Natural killer cell treated with Interleukin-12 subunit alpha and Interleukin-12 subunit beta and Interleukin-15 and Interleukin-18, amount 100 ng/mL, for 72 hours (primary cell): ENCODE data around the gene ARRDC3. TPM values are rescaled to one million over a fixed set of nuclear protein-coding genes. Genes with fewer than 3 reads are reported as not detected.

Experiments
- ATAC-seq, 2 donors: fragments of 150-1000 bp; cut with Tn5 transposase in 1 of 2; sonication (Bioruptor Pico), chemical (Tn5 transposase) in 1 of 2; 2 replicates each; pipeline ENCODE4 v1.10.0; 2021
- DNase-seq: peaks from one replicate; pipeline ENCODE4 v3.0.0; 2022; ENCODE audit warnings: low spot score
- H3K27ac Mint-ChIP-seq, 2 donors: 1 replicate in 1 of 2; 2 replicates in 1 of 2; pipeline ENCODE4 v1.8.0; 2022; ENCODE audit warnings: mixed read lengths in 2 of 2, mild to moderate bottlenecking in 1 of 2, moderate library complexity in 1 of 2
- H3K27me3 Mint-ChIP-seq, 2 donors: 1 replicate in 1 of 2; 2 replicates in 1 of 2; pipeline ENCODE4 v1.8.0; 2022; ENCODE audit warnings: mixed read lengths in 2 of 2
- H3K36me3 Mint-ChIP-seq: one replicate; pipeline ENCODE4 v1.8.0; 2022; ENCODE audit warnings: mixed read lengths
- H3K4me1 Mint-ChIP-seq, 2 donors: 1 replicate in 1 of 2; 2 replicates in 1 of 2; pipeline ENCODE4 v1.8.0; 2022; ENCODE audit warnings: low read depth in 2 of 2, mixed read lengths in 2 of 2, mild to moderate bottlenecking in 1 of 2
- H3K4me3 Mint-ChIP-seq: one replicate; pipeline ENCODE4 v1.8.0; 2022; ENCODE audit warnings: mixed read lengths
- H3K9me3 Mint-ChIP-seq: 2 replicates; pipeline ENCODE4 v1.8.0; 2022; ENCODE audit warnings: mixed read lengths
- total RNA-seq, 2 donors: library from RNA; stranded (reverse); gene quantifications; one replicate each; pipeline ENCODE4 v1.2.3, GENCODE V29; 2022

Gene ARRDC3
- total RNA-seq, 2 donors from 2014 or later = 30.4 to 31.9 TPM

DNA sequence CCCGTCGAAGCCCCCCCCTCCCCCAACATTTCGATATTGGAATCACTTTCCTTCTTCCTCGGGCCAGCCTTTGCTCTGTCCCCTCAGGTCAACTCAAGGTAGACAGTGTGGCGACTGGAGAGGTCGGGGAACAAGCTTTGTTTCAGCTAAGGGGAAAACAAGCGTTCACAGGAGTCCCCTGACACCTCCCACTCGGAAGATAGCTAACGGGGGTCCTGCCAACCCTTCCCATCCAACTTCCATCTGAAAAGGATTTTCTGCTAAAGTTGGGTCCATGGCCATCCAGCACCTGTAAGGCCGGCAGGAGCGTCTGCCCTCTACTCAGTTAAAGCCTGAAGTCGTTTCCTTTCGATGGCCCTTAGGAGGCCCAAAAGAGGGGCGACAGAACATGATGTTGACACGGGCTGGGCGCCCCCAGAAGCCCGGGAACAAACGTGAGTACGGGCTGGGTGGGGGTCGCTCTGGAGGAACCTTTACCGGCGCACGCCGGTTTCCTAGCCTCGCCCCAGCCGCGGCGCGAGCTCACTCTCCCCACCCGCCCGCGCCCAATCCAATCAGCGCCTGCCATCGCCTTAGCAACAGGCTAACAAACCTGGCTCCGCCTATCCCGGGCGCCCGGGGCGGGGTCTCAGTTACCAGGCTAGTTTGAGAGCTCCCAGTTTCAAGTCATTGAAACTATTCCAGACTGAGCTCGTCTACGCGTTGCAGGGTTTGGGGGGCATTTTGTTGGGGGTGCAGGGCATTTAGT is 2.5 kb downstream of the ARRDC3 start:
- ATAC-seq (peak; percentile 77 to 83), DNase-seq (peak; percentile 96)
- H3K4me3 Mint-ChIP-seq = peak overlapping the region; percentile 93
- H3K36me3 Mint-ChIP-seq = peaks cover 12% of the 10 kb centered on the region
- peak overlapping the region; percentile 89 to 94 for H3K27ac Mint-ChIP-seq
- H3K9me3 Mint-ChIP-seq = no peaks in the 10 kb centered on the region
- H3K4me1 Mint-ChIP-seq = peaks cover 28 to 34% of the 10 kb centered on the region in 2 donors
- no peaks in the 10 kb centered on the region for H3K27me3 Mint-ChIP-seq

DNA sequence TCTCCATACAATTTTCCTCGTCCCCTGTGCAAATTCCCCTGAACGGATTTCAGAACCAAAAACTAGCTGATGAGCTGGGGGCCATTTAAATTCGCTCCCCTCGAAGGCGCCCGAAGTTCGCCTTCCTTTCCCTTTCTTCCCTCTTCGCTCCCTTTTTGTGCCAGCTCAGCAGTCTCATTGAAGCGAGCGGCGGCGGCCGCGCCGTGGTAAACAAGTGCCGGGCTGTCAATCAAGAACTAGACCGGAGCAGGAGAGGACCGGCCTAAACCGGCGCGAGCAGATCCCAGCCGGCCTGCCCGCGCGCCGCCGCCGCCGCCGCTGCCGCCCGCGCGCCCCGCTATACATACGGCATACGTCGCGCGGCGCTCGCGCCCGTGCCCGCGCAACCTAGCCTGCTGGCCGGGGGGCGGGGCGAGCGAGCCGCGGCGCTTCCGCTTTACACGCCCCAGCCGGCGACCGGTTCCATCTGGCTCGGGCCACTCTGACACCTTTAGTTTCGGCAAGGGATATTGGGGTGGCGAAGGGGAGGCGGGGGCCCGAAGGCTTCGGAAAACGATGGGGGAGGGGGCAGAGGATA is 3.1 kb downstream of the ARRDC3 start:
- Mint-ChIP-seq H3K27me3 (no peaks in the 10 kb centered on the region), H3K4me3 (peak overlapping the region; percentile 93), H3K36me3 (peaks cover 13% of the 10 kb centered on the region), H3K27ac (peak overlapping the region; percentile 89 to 94), H3K4me1 (peaks cover 28 to 34% of the 10 kb centered on the region in 2 donors), H3K9me3 (no peaks in the 10 kb centered on the region)
- ATAC-seq (peak; percentile 85 to 87), DNase-seq (peak; percentile 96)

DNA sequence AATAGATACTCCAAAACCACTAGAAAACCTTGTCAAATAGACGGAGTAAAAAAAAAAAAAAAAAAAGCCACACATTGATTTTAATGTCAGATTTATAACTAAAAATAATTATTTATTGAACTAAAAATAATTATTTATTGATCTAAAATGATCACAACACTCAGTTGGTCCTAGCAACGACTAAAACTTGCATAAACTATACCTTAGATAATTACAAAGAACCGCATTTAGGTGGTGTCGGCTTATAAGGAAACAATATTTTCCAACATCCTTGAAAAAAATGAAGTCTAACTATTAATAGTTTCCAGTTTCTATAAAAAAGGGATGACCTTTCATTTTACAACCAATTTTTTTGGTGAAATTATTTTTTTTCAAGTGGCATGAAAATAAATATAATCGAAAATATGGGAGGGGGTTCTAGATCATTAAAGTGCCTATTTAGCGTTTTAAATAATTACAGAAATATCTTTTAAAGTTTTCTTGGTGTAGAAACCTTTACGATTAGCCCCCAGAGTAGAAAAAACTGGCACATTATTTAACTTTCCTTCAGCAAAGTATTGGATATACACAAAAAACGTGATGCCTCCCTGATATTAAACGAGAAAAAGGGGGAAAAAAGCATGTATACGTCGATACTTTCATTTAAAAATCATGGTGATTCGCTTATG is 3.7 kb downstream of the ARRDC3 start:
- peak overlapping the region; percentile 93 for H3K4me3 Mint-ChIP-seq
- peaks cover 18% of the 10 kb centered on the region for H3K36me3 Mint-ChIP-seq
- ATAC-seq (no peak), DNase-seq (no peak)
- peaks cover 27 to 32% of the 10 kb centered on the region in 2 donors for H3K4me1 Mint-ChIP-seq
- no peaks in the 10 kb centered on the region for H3K27me3 Mint-ChIP-seq
- no peaks in the 10 kb centered on the region for H3K9me3 Mint-ChIP-seq
- H3K27ac Mint-ChIP-seq = peak overlapping the region; percentile 89 to 94

DNA sequence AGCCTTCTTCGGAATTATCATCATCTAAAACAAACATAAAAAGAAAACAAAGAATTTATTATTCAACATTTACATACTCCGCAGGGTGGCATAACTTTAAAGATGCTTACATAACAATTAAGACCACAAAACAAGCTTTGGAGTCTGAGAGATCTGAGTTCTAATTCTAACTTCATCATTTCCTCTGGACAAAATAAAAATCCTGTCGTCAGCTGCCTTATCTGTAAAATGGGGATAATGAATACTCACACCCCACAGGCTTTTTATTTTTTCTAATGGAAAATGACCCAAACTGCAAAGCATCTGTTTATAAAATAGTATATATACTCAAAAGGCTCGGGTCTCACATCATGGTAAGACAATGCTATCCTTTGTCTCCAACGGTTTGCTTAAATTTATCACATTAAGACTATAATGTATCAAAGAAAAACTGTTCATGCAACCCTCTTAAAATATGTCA is 4.3 kb downstream of the ARRDC3 start:
- ATAC-seq (no peak), DNase-seq (no peak)
- Mint-ChIP-seq H3K4me1 (peaks cover 23 to 26% of the 10 kb centered on the region in 2 donors), H3K9me3 (no peaks in the 10 kb centered on the region), H3K27ac (peak overlapping the region; percentile 89 to 94), H3K36me3 (peaks cover 21% of the 10 kb centered on the region), H3K27me3 (no peaks in the 10 kb centered on the region), H3K4me3 (peak overlapping the region; percentile 93)

DNA sequence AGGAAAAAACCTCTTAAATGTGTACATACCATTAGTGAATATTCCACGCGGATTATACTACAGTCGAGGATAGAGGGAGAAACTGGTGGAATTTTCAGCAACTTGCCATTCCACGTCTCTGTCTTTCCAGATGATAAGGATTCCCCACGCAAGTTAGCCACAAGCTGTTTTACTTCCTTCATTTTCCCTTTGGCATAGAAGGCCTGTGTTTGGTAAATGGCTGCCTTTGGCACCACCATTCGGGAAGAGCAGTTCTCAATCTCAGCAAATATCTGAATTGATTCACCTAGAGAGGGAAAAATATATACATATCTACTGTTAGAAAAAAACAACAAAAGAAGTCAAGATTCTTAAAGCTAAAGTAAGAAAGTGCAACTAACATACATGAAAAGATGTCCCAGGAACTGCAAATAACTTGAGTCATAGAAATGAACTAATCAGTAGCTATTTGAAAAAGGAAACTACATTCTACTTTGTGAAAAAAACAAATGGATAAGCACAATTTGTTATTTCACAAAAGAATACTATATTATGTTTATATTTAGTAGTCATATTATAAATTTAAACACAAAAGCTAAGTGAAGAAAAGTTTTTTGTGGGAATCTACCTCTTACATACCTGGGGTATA is 8.1 kb downstream of the ARRDC3 start:
- no peaks in the 10 kb centered on the region for H3K9me3 Mint-ChIP-seq
- H3K27ac Mint-ChIP-seq = peak overlapping the region; percentile 16 to 59

DNA sequence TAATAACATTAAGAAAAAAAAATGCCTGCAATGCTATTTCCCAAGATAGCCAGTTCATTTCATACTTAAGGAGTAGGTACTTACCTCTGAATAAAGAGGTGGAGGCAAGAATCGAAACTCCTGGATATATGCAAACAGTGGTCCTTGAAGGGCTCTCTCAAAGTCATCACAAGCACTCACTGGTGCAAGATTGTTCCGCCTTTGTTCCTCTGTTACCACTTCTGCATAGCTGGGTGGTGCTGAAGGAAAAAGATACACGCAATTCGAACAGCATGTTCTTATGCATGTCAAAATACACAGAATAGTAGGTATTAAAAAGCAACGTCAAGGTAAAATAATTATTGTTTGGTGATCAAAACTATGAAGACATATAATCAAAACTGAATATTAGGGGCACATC is 9.5 kb downstream of the ARRDC3 start:
- Mint-ChIP-seq H3K4me1 (peaks cover 35 to 41% of the 10 kb centered on the region in 2 donors), H3K36me3 (peaks cover 54% of the 10 kb centered on the region)

More for the DNA sequence above, 8.1 kb downstream of the ARRDC3 start:
- Mint-ChIP-seq H3K27me3 (no peaks in the 10 kb centered on the region), H3K4me1 (peaks cover 36 to 42% of the 10 kb centered on the region in 2 donors), H3K36me3 (peaks cover 50% of the 10 kb centered on the region), H3K4me3 (peak overlapping the region; percentile 11)
- no peak for DNase-seq
- ATAC-seq = no peak

DNA sequence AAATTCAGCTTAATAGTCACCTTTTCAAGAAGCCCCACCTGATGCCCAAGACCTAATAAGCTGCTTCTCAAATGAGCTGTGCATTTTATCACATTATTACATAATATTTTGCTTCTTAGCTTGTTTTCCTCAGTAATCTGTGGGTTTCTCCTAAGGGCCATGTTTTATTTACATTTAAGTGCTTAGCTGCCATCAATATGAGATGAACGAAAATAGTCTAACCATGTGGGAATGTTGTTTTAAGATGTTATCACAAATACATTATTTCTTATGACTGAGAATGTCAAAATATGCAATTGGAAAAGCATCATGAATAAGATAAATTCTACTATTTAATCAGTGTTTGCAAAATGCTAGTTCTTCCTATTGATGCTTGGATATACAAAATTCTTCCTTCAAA is 10.1 kb downstream of the ARRDC3 start:
- DNase-seq (no peak), ATAC-seq (no peak)
- Mint-ChIP-seq H3K9me3 (no peaks in the 10 kb centered on the region), H3K27me3 (no peaks in the 10 kb centered on the region), H3K4me3 (no peak overlapping the region), H3K4me1 (peaks cover 37 to 39% of the 10 kb centered on the region in 2 donors), H3K27ac (peak overlapping the region; percentile 60 to 70), H3K36me3 (peaks cover 56% of the 10 kb centered on the region)

More for the DNA sequence above, 9.5 kb downstream of the ARRDC3 start:
- ATAC-seq (no peak), DNase-seq (no peak)
- H3K4me3 Mint-ChIP-seq = no peak overlapping the region
- H3K27me3 Mint-ChIP-seq = no peaks in the 10 kb centered on the region
- no peaks in the 10 kb centered on the region for H3K9me3 Mint-ChIP-seq
- peak overlapping the region in 1 of 2 donors; percentile 60 for H3K27ac Mint-ChIP-seq

DNA sequence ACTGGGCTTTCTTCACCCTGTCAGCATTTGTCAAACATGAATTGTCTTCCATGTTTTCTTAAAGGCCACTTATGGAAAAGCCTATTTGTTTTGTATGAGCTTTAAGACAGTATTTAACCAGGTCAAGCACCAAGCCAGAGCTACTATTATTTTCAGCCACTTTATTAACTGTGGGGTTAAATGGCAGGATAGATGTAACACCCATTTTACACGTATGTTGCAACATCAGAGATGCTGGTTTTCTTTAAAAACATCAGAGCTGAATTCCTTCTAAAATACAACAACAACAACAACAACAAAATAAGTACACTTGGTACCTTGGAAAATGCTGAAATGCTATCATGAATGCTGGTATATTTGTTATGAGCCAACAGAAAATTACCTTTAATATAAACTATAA is 13.6 kb downstream of the ARRDC3 start:
- Mint-ChIP-seq H3K36me3 (peaks cover 40% of the 10 kb centered on the region), H3K27me3 (no peaks in the 10 kb centered on the region), H3K4me1 (peaks cover 26% of the 10 kb centered on the region in 2 donors), H3K4me3 (no peak overlapping the region), H3K9me3 (no peaks in the 10 kb centered on the region), H3K27ac (peak overlapping the region; percentile 12 to 58)
- no peak for DNase-seq
- ATAC-seq = no peak

DNA sequence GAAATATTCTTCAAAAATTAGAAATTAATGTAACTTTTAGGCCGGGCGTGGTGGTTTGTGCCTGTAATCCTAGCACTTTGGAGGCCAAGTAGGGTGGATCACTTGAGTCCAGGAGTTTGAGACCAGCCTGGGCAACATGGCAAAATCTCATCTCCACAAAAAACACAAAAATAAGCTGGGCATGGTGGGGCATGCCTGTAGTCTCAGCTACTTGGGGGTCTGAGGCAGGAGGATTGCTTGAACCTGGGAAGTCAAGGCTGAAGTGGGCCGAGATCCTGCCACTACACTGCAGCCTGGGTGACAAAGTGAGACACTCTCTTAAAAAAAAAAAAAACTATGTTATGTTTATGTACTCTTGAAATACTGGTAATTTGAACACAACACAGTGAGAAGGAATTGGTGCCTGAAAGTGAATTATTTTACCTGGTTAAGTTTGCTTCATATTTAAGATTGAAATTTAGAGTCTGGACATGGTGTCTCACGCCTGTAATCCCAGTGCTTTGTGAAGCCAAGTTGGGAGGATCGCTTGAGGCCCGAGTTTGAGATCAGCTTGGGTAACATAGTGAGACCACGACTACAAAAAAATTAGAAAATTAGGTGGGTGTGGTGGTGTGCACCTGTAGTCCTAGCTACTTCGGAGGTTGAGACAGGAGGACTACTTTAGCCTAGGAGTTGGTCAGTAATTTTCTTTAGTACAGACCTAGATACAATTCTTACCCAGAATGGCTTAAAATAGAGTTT is 15.0 kb downstream of the ARRDC3 start:
- no peaks in the 10 kb centered on the region for H3K27me3 Mint-ChIP-seq
- peaks cover 21 to 25% of the 10 kb centered on the region in 2 donors for H3K4me1 Mint-ChIP-seq
- H3K27ac Mint-ChIP-seq = peak overlapping the region; percentile 22 to 58
- H3K36me3 Mint-ChIP-seq = peaks cover 32% of the 10 kb centered on the region
- ATAC-seq = no peak
- no peak for DNase-seq
- no peak overlapping the region for H3K4me3 Mint-ChIP-seq
- no peaks in the 10 kb centered on the region for H3K9me3 Mint-ChIP-seq

DNA sequence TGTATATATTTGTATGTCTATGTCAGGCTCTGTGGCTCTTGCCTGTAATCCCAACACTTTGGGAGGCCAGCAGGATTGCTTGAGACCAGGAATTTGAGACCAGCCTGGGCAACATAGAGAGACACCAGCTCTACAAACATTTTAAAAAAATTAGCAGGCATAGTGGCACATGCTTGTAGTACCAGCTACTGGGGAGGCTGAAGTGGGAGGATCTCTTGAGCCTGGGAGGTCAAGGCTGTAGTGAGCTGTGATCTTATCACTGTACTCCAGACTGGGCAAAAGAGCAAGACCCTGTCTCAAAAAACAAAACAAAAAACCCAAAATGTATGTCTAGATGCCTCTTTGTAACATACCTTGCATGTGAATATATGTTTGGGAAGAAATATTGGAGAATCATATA is 15.8 kb downstream of the ARRDC3 start:
- H3K4me3 Mint-ChIP-seq = no peak overlapping the region
- ATAC-seq (no peak), DNase-seq (no peak)
- no peaks in the 10 kb centered on the region for H3K9me3 Mint-ChIP-seq
- H3K4me1 Mint-ChIP-seq = peaks cover 17 to 20% of the 10 kb centered on the region in 2 donors
- H3K27ac Mint-ChIP-seq = no peak overlapping the region
- peaks cover 28% of the 10 kb centered on the region for H3K36me3 Mint-ChIP-seq
- no peaks in the 10 kb centered on the region for H3K27me3 Mint-ChIP-seq

DNA sequence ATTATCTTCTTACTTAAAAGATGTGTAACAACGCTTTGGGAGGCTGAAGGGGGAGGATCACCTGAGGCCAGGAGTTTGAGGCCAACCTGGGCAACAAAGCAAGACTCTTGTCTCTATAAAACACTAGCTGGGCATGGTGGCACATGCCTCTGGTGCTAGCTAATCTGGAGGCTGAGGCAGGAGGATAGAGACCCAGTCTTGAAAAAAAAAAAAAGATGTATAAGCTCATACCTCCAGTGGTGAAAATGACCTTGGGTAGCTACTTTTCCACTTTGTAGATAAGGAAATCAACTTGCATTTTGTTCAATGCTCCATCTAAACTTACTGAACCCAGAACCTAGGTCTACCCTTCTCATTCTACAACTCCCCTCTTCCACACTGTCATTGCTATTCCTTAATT is 16.6 kb downstream of the ARRDC3 start:
- ATAC-seq (no peak), DNase-seq (no peak)
- Mint-ChIP-seq H3K4me1 (peaks cover 19% of the 10 kb centered on the region in 2 donors), H3K27ac (no peak overlapping the region), H3K9me3 (no peaks in the 10 kb centered on the region), H3K36me3 (peaks cover 27% of the 10 kb centered on the region), H3K4me3 (no peak overlapping the region), H3K27me3 (no peaks in the 10 kb centered on the region)

DNA sequence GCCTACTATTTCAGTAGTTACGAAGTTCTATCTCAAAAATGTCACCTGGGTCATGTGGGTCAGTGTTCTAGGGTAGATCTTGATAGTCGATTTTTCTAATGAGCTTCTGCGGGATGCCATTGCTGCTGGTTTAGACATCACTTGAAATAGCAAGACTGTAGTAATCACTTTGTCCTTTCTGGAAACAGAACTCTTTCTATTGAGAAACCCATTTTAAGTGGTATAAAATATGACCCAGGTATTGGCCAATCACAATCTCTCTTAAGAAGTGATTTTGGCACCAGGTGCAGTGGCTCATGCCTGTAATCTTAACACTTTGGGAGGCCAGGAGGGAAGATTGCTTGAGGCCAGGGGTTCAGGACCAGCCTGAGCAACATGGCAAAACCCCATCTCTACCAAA is 17.6 kb downstream of the ARRDC3 start:
- H3K4me3 Mint-ChIP-seq = no peak overlapping the region
- ATAC-seq = no peak
- no peak overlapping the region for H3K27ac Mint-ChIP-seq
- H3K9me3 Mint-ChIP-seq = no peaks in the 10 kb centered on the region
- H3K36me3 Mint-ChIP-seq = peaks cover 23% of the 10 kb centered on the region
- no peak for DNase-seq
- H3K27me3 Mint-ChIP-seq = no peaks in the 10 kb centered on the region
- peaks cover 22 to 23% of the 10 kb centered on the region in 2 donors for H3K4me1 Mint-ChIP-seq

DNA sequence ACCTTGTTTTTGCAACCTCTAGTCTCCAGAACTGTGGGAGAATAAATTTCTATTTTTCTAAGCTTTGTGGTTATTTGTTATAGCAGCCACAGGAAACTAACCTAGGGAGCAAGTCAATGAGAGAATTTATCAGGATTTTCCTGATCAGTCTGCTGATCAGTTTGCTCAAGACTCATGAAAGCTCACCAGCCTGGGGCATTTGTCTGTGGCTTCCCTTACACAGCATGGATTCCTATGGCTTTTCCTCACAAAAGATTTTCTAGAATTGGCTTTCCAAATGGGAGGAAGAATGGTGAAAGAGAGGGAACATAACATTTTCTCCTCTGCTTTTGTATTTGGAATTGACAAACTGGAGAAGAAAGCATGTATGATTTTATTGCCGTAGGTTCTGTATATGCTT is 20.2 kb downstream of the ARRDC3 start:
- DNase-seq (no peak), ATAC-seq (no peak)
- Mint-ChIP-seq H3K27me3 (no peaks in the 10 kb centered on the region), H3K27ac (no peak overlapping the region), H3K4me1 (peaks cover 15% of the 10 kb centered on the region in 2 donors), H3K9me3 (no peaks in the 10 kb centered on the region), H3K36me3 (peaks cover 11% of the 10 kb centered on the region), H3K4me3 (no peak overlapping the region)
